ENCODE results near the gene DEF6.
"Not testable (repeated sequence)": the region's sequence is repeated elsewhere in the genome, so short reads cannot be mapped to it uniquely, and the experiment has no call there.

DEF6 gene

GRCh38 chr6:35311390-35312075 lies 13.9 kb downstream of the DEF6 start:
- no peak for DNase-seq

GRCh38 chr6:35312076-35312800 lies 14.6 kb downstream of the DEF6 start:
- DNase-seq = no peak

GRCh38 chr6:35312807-35313206 lies 15.2 kb downstream of the DEF6 start:
- DNase-seq = no peak

- no peak for DNase-seq
Observed at GRCh38 chr6:35317483-35318195, 20.0 kb downstream of the DEF6 start.

GRCh38 chr6:35318196-35319171 lies 20.9 kb downstream of the DEF6 start:
- peak; percentile 84 for DNase-seq

GRCh38 chr6:35319346-35320030 lies 21.9 kb downstream of the DEF6 start:
- no peak for DNase-seq

- no peak for DNase-seq
Observed at GRCh38 chr6:35320031-35320410, 22.4 kb downstream of the DEF6 start.

- no peak for DNase-seq
Observed at GRCh38 chr6:35321091-35321490, 23.5 kb downstream of the DEF6 start.

GRCh38 chr6:35327349-35328027 lies 29.9 kb downstream of the DEF6 start:
- DNase-seq = peak; percentile 39

- no peak for DNase-seq
Observed at GRCh38 chr6:35328108-35328723, 30.6 kb downstream of the DEF6 start.

- DNase-seq = not testable (repeated sequence)
Observed at GRCh38 chr6:35328965-35329364, 31.3 kb downstream of the DEF6 start.

- no peak for DNase-seq
Observed at GRCh38 chr6:35330541-35331119, 33.0 kb downstream of the DEF6 start.

- not testable (repeated sequence) for DNase-seq
Observed at GRCh38 chr6:35332074-35332887, 34.7 kb downstream of the DEF6 start.

- no peak for DNase-seq
Observed at GRCh38 chr6:35341557-35341956, 43.9 kb downstream of the DEF6 start.

- peak; percentile 95 for DNase-seq
Observed at GRCh38 chr6:35342258-35343091, 44.9 kb downstream of the DEF6 start, which contains the start of gene PPARD. Gene PPARD (plus strand): TSS chr6:35342558. CDS start chr6:35411088, 68,530 bp downstream.

GRCh38 chr6:35343092-35343834 lies 45.6 kb downstream of the DEF6 start:
- DNase-seq = no peak

GRCh38 chr6:35343835-35344550 lies 46.4 kb downstream of the DEF6 start:
- DNase-seq = no peak

Measured in fibroblast of skin of right quadriceps (primary cell).